Measurements from ENCODE around the gene WNT3.

DNA sequence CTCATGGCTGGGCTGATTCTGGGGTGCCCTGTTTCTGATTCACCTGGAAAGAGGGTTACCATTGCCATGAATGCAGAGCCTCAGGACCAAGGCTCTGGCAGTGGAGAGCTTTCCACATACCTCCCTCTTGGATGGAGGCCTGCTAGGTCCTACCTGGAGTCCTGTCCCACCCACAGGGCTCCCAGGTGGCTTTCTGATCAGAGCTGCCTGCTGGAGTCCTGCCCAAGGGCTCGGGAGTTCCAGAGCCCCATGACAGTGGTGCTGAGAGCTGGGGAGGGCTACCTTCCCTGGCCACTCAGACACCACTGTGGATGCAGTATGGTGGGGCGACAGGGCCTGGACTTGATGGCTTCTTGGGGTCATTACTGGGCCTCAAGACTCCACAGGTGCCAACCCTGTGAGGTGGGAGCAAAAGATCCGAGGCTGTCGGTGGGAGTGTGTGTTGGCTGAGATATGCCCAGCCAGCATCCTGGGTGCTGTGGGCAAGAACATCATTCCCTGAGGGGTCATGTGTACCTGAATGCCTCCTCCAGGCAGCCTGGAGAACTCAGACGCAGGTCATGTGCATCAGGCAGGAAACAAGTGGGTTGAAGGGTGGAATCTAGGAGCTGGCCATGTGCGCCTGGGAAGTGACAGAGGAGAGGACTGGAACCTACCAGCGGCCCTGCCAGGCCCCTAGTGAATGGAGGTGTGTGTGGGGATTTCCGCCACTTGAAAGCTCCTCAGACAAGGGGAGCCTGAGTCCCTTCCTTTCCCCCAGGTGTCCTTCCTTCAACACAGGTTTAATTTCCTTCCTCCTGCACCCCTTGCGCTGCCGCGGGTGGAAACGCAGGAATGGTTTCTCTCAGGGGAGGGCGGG, 2.3 kb upstream of the WNT3 start:
- TF ChIP-seq, protein P1, sequence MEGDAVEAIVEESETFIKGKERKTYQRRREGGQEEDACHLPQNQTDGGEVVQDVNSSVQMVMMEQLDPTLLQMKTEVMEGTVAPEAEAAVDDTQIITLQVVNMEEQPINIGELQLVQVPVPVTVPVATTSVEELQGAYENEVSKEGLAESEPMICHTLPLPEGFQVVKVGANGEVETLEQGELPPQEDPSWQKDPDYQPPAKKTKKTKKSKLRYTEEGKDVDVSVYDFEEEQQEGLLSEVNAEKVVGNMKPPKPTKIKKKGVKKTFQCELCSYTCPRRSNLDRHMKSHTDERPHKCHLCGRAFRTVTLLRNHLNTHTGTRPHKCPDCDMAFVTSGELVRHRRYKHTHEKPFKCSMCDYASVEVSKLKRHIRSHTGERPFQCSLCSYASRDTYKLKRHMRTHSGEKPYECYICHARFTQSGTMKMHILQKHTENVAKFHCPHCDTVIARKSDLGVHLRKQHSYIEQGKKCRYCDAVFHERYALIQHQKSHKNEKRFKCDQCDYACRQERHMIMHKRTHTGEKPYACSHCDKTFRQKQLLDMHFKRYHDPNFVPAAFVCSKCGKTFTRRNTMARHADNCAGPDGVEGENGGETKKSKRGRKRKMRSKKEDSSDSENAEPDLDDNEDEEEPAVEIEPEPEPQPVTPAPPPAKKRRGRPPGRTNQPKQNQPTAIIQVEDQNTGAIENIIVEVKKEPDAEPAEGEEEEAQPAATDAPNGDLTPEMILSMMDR (IDR thresholded peaks at IDR 0.05): no peak
- TF ChIP-seq POLR2A (IDR thresholded peaks at IDR 0.05) (no peak), POLR2AphosphoS5 (IDR thresholded peaks at IDR 0.05; ENCODE audit: insufficient read depth in 1 of 2, low read depth in 1 of 2) (no peak)

All from vagina (tissue), 2 donors.